ENCODE measurements around the gene CCL8. TPM values are rescaled to one million over a fixed set of nuclear protein-coding genes. Genes with fewer than 3 reads are reported as not detected.

CCL8 gene
- total RNA-seq, 2 experiments from 2014 or later, result not detected

- Histone ChIP-seq H3K79me2 (ENCODE audit: insufficient read depth, low read depth, low read length) (no peaks in the 10 kb centered on the region), H3K36me3 (ENCODE audit: insufficient read depth, low read length) (no peaks in the 10 kb centered on the region), H3K9me2 (ENCODE audit: insufficient read depth, low read length) (no peaks in the 10 kb centered on the region), H3K4me3 (ENCODE audit: low read depth, low read length, poor library complexity, severe bottlenecking) (peak overlapping the region; percentile 52), H2AFZ (ENCODE audit: low read length) (peak overlapping the region; percentile 7; the same call in 1 of the 2 replicates), H3K4me1 (ENCODE audit: insufficient read depth, low read length, poor library complexity, severe bottlenecking) (peaks cover 99% of the 10 kb centered on the region), H3K4me2 (ENCODE audit: low read length) (peak overlapping the region; percentile 80), H4K20me1 (ENCODE audit: insufficient read depth, low read length) (no peaks in the 10 kb centered on the region), H3K9me3 (ENCODE audit: low read length) (0 out of 2 replicates have a peak, but pooled peaks cover 4% of the 10 kb centered on the region), H3K27ac (ENCODE audit: low read depth, low read length, poor library complexity, severe bottlenecking) (peak overlapping the region; percentile 98)
- ChIA-PET POLR2A (interaction anchor here (0.5 to 0.8 kb wide), 2 partner anchors 162 to 587 kb away, joined by 3 to 4 read pairs; no protein-coding TSS in a partner anchor), CTCF (ENCODE audit: unreplicated experiment) (interaction anchor here (1.7 kb wide), 1 partner anchor 33 kb away, joined by 4 read pairs; no protein-coding TSS in a partner anchor)
- TF ChIP-seq EZH2phosphoT487 (IDR thresholded peaks at IDR 0.05; ENCODE audit: borderline replicate concordance, low read depth, low read length), result no peak
- TF ChIP-seq CTCF (conservative IDR thresholded peaks at IDR 0.05; ENCODE audit: low read length), result no peak
- peak; percentile 41 for DNase-seq (ENCODE audit: low spot score)
- BruUV-seq (replicated peaks), result no TSS peak
- intact Hi-C loops (cut with micrococcal nuclease; ENCODE audit: unreplicated experiment), result loop anchor here (10.0 kb wide), 1 partner anchor 469 kb away; no protein-coding TSS in a partner anchor
Observed at GRCh38 chr17:34366010-34366409, 46.8 kb downstream of the CCL8 start.

GRCh38 chr17:34366529-34367107 lies 47.4 kb downstream of the CCL8 start:
- Histone ChIP-seq H3K4me3 (ENCODE audit: low read depth, low read length, poor library complexity, severe bottlenecking) (no peak overlapping the region), H2AFZ (ENCODE audit: low read length) (peak overlapping the region; percentile 7; the same call in 1 of the 2 replicates), H3K79me2 (ENCODE audit: insufficient read depth, low read depth, low read length) (no peaks in the 10 kb centered on the region), H3K9me3 (ENCODE audit: low read length) (0 out of 2 replicates have a peak, but pooled peaks cover 4% of the 10 kb centered on the region), H3K36me3 (ENCODE audit: insufficient read depth, low read length) (no peaks in the 10 kb centered on the region), H3K9me2 (ENCODE audit: insufficient read depth, low read length) (no peaks in the 10 kb centered on the region), H3K4me1 (ENCODE audit: insufficient read depth, low read length, poor library complexity, severe bottlenecking) (peaks cover 99% of the 10 kb centered on the region), H3K27ac (ENCODE audit: low read depth, low read length, poor library complexity, severe bottlenecking) (peak overlapping the region; percentile 98), H3K4me2 (ENCODE audit: low read length) (peak overlapping the region; percentile 80), H4K20me1 (ENCODE audit: insufficient read depth, low read length) (no peaks in the 10 kb centered on the region)
- POLR2A ChIA-PET, result interaction anchor here (0.5 to 0.8 kb wide), 2 partner anchors 163 to 587 kb away, joined by 3 to 4 read pairs; no protein-coding TSS in a partner anchor
- CTCF ChIA-PET (ENCODE audit: unreplicated experiment), result interaction anchor here (1.7 to 2.2 kb wide), 2 partner anchors 11 to 33 kb away, joined by 4 to 8 read pairs; no protein-coding TSS in a partner anchor
- DNase-seq (ENCODE audit: low spot score), result peak; percentile 38
- intact Hi-C loops (cut with micrococcal nuclease; ENCODE audit: unreplicated experiment), result loop anchor here (10.0 kb wide), 1 partner anchor 468 kb away; no protein-coding TSS in a partner anchor
- no TSS peak for BruUV-seq (replicated peaks)
- no peak for TF ChIP-seq CTCF (conservative IDR thresholded peaks at IDR 0.05; ENCODE audit: low read length)
- TF ChIP-seq EZH2phosphoT487 (IDR thresholded peaks at IDR 0.05; ENCODE audit: borderline replicate concordance, low read depth, low read length), result no peak
